Ectodermal cell (in vitro differentiated cells): Measurements from ENCODE around the gene NDST1.

Source experiments
- H3K27ac ChIP-seq: 2 replicates; pipeline ENCODE4 v1.7.0; 2013; ENCODE audit warnings: mild to moderate bottlenecking, low read depth, low read length; ENCODE audit not compliant: insufficient read depth, poor library complexity, severe bottlenecking
- H3K27me3 ChIP-seq: 2 replicates; pipeline ENCODE4 v1.7.0; 2013; ENCODE audit warnings: mild to moderate bottlenecking, low read length; ENCODE audit not compliant: insufficient read depth, control insufficient read depth, poor library complexity, severe bottlenecking
- H3K36me3 ChIP-seq: one replicate; pipeline ENCODE4 v1.7.0; 2013; ENCODE audit warnings: low read length; ENCODE audit not compliant: control insufficient read depth, insufficient read depth
- H3K4me1 ChIP-seq: one replicate; pipeline ENCODE4 v1.7.0; 2013; ENCODE audit warnings: low read length; ENCODE audit not compliant: control insufficient read depth, insufficient read depth
- H3K4me3 ChIP-seq: 2 replicates; pipeline ENCODE4 v1.7.0; 2013; ENCODE audit warnings: low read depth, low read length, control low read depth; ENCODE audit not compliant: insufficient read depth
- H3K9me3 ChIP-seq: 2 replicates; pipeline ENCODE4 v1.7.0; 2013; ENCODE audit warnings: mild to moderate bottlenecking, low read length, moderate library complexity; ENCODE audit not compliant: control insufficient read depth
- WGBS, 2 experiments: methylation state at CpG; one replicate each; pipeline ENCODE4 v1.1.7; 2013; ENCODE audit warnings: missing lambda C conversion rate in 2 of 2; 5-methylcytosine and 5-hydroxymethylcytosine counted together

NDST1 gene

GRCh38 chr5:150554857-150555256 lies 46.9 kb downstream of the NDST1 start:
- no peak overlapping the region for H3K27ac ChIP-seq
- no peaks in the 10 kb centered on the region for H3K27me3 ChIP-seq
- H3K4me1 ChIP-seq, result no peaks in the 10 kb centered on the region
- peaks cover 26% of the 10 kb centered on the region for H3K36me3 ChIP-seq
- H3K4me3 ChIP-seq, result no peak overlapping the region
- 93 to 95% methylated on average over 8 of the region's 8 CpGs for WGBS, 2 experiments
- no peaks in the 10 kb centered on the region for H3K9me3 ChIP-seq

DNA sequence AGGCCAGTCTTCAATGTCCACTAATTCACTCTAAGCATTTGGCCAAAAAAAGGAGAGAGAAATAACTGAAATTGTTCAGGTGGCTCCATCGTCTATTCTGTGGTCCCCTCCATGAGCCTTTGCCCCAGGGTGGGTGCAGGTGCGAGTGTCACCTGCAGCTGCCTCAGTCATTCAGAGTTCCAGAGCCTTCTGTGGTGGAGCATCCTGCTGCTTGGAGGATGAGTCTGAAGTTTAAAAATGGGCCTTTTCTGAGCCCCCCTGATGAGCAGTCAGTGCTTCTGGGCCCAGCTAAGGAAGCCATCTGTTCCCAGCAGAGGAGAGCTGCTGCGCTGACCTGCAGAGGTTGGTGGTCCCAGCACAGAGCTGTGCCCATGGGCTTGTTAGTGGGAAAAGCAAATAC lies 48.2 kb downstream of the NDST1 start:
- Histone ChIP-seq H3K9me3 (no peaks in the 10 kb centered on the region), H3K27ac (no peak overlapping the region), H3K4me1 (no peaks in the 10 kb centered on the region), H3K4me3 (no peak overlapping the region), H3K36me3 (peaks cover 20% of the 10 kb centered on the region), H3K27me3 (no peaks in the 10 kb centered on the region)
- 94 to 95% methylated on average over 3 of the region's 3 CpGs for WGBS, 2 experiments

DNA sequence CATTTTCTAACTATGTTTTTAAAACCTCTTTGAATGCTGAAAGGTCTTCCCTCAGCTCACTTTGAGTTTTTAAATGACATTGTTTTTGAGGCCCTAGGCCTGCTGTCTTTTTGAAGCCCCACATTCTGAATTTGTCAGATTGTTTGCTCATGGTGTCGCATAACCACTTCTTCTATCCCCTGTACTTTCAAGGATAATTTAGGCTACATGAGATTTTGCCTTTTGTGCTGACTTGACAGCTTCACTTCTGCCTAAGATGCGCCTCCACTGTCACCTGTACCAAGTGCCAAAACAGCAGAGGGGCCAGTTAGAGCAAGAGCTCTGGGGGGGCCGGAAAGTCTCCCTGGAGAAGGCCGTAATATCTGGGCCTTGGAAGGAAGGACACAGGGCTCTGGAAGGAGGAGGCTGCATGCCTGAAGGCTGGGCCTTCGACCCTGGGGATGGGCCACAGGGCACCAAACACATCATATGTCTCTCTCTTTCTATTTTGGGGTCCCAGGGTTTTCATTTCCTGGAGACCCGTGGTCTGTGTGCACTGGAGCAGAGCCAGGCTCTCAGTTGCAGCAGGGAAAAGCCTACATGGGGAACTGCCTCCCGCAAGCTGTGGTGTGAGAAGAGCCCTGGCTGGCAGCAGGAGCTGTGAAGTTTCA lies 49.1 kb downstream of the NDST1 start:
- Histone ChIP-seq H3K9me3 (no peaks in the 10 kb centered on the region), H3K27ac (no peak overlapping the region), H3K36me3 (peaks cover 11% of the 10 kb centered on the region), H3K4me1 (no peaks in the 10 kb centered on the region), H3K4me3 (no peak overlapping the region), H3K27me3 (no peaks in the 10 kb centered on the region)
- WGBS, 2 experiments, result 93 to 95% methylated on average over 7 of the region's 7 CpGs

DNA sequence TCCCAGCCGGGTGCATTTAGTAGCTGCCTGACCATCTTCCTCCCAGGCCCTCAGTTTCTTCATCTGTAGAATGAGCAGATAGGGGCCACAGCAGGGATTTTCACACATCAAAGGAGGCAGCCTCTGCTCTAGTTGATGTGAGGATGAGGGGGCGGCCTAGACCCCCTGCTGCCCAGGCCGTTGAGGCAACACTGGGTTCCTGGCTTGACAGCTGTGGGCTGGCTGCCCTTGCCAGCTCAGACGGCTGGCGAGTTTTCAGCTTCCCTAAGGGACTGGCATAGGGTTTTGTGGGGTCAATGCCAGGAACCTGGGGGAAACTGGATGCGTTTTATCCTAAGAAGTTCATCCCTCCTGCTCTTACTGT lies 49.6 kb downstream of the NDST1 start:
- WGBS, 2 experiments, result 70 to 71% methylated on average over 6 of the region's 6 CpGs
- Histone ChIP-seq H3K27ac (no peak overlapping the region), H3K9me3 (no peaks in the 10 kb centered on the region), H3K27me3 (no peaks in the 10 kb centered on the region), H3K4me1 (no peaks in the 10 kb centered on the region), H3K36me3 (peaks cover 10% of the 10 kb centered on the region), H3K4me3 (no peak overlapping the region)

GRCh38 chr5:150558088-150558621 lies 50.2 kb downstream of the NDST1 start:
- peaks cover 7% of the 10 kb centered on the region for H3K36me3 ChIP-seq
- H3K27me3 ChIP-seq, result no peaks in the 10 kb centered on the region
- H3K27ac ChIP-seq, result no peak overlapping the region
- H3K9me3 ChIP-seq, result no peaks in the 10 kb centered on the region
- no peaks in the 10 kb centered on the region for H3K4me1 ChIP-seq
- 96 to 98% methylated on average over 12 of the region's 12 CpGs for WGBS, 2 experiments
- no peak overlapping the region for H3K4me3 ChIP-seq

- H3K9me3 ChIP-seq, result no peaks in the 10 kb centered on the region
- H3K27me3 ChIP-seq, result no peaks in the 10 kb centered on the region
- no peak overlapping the region for H3K4me3 ChIP-seq
- WGBS, 2 experiments, result 85 to 88% methylated on average over 2 of the region's 2 CpGs
- no peak overlapping the region for H3K27ac ChIP-seq
- H3K4me1 ChIP-seq, result no peaks in the 10 kb centered on the region
- H3K36me3 ChIP-seq, result no peaks in the 10 kb centered on the region
Observed at GRCh38 chr5:150559088-150559487, 51.2 kb downstream of the NDST1 start.

DNA sequence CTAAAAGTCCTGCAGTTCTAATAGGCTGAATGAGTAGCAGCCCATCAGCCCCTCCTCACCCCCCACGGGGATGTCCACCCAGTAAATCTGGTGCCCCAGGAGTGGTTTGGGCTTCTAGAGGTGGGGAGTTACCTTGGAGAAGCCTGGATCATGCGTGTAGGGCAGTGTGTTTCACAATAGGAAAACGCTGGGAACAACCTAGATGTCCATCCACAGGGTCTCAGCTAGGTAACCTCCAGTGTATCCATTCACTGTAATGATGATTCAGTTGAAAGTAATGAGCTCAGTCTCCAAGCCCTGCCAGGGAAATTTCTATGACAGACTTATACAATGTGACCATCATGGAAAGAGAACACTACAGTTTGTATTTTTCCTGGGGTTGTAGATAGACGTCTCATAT lies 51.8 kb downstream of the NDST1 start:
- WGBS, 2 experiments, result 86 to 88% methylated on average over 4 of the region's 4 CpGs
- H3K27ac ChIP-seq, result no peak overlapping the region
- H3K9me3 ChIP-seq, result no peaks in the 10 kb centered on the region
- no peak overlapping the region for H3K4me3 ChIP-seq
- H3K36me3 ChIP-seq, result no peaks in the 10 kb centered on the region
- no peaks in the 10 kb centered on the region for H3K27me3 ChIP-seq
- no peaks in the 10 kb centered on the region for H3K4me1 ChIP-seq

GRCh38 chr5:150560401-150561191 lies 52.7 kb downstream of the NDST1 start:
- H3K27ac ChIP-seq, result no peak overlapping the region
- H3K4me3 ChIP-seq, result no peak overlapping the region
- 31 to 33% methylated on average over 8 of the region's 11 CpGs for WGBS, 2 experiments
- no peaks in the 10 kb centered on the region for H3K27me3 ChIP-seq
- no peaks in the 10 kb centered on the region for H3K36me3 ChIP-seq
- H3K4me1 ChIP-seq, result no peaks in the 10 kb centered on the region
- no peaks in the 10 kb centered on the region for H3K9me3 ChIP-seq

DNA sequence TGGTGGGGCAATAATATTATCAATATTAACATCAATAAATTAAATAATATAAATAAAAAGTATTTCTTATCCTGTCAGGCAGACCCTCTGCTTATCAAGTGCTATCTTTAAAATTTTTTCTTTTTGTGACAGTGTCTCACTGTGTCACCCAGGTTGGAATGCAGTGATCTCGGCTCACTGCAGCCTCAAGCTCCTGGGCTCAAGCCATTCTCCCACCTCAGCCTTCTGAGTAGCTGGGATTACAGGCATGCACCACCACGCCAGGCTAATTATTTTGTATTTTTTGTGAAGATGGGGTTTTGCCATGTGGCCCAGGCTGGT lies 53.2 kb downstream of the NDST1 start:
- no peaks in the 10 kb centered on the region for H3K36me3 ChIP-seq
- H3K9me3 ChIP-seq, result no peaks in the 10 kb centered on the region
- WGBS, 2 experiments, result 87 to 88% methylated on average over 2 of the region's 2 CpGs
- no peaks in the 10 kb centered on the region for H3K4me1 ChIP-seq
- H3K27ac ChIP-seq, result no peak overlapping the region
- H3K27me3 ChIP-seq, result no peaks in the 10 kb centered on the region
- no peak overlapping the region for H3K4me3 ChIP-seq

- H3K27me3 ChIP-seq, result no peaks in the 10 kb centered on the region
- H3K4me1 ChIP-seq, result no peaks in the 10 kb centered on the region
- no peaks in the 10 kb centered on the region for H3K36me3 ChIP-seq
- H3K9me3 ChIP-seq, result no peaks in the 10 kb centered on the region
- no peak overlapping the region for H3K4me3 ChIP-seq
- no peak overlapping the region for H3K27ac ChIP-seq
- WGBS, 2 experiments, result 93 to 98% methylated on average over 4 of the region's 4 CpGs
Observed at GRCh38 chr5:150561571-150562275, 53.8 kb downstream of the NDST1 start.
